ENCODE results near the gene PAM.

DNA sequence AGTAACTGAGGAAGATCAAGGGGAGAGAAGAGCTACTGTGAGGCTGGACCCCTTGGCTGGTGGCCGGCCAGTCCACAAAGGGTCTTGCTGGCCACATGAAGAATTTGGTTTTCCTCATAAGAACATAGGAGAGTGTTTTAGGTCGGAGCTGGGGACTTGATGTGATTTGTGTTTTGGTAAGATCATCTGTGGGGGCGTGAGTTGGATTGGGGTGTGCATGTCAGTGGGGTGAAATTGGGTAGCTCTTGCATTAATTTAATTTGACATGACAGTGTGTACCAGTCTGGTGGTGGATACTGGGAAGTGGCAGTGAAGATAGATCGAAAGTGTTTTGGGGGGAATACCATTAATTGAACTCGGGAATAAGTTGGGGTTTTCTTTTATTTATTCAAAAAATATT, 8.6 kb downstream of the PAM start:
- TF ChIP-seq GATA3 (IDR thresholded peaks at IDR 0.05; ENCODE audit: low read depth, low read length) (no peak), GATA2 (IDR thresholded peaks at IDR 0.05; ENCODE audit: low read depth, low read length) (no peak)
